HepG2 (cell line): Measurements from ENCODE around the gene CHST1. TPM values are rescaled to one million over a fixed set of nuclear protein-coding genes. Genes with fewer than 3 reads are reported as not detected.

ENCODE experiments used
- ATAC-seq: fragments of 200-7000 bp; cut with Tn5 transposase; 3 replicates; pipeline ENCODE4 v1.9.1; 2020; ENCODE audit warnings: mild to moderate bottlenecking, moderate library complexity
- BruUV-seq: library from RNA; stranded (reverse); fragments of 400-500 nt; replicated peaks from 2 replicates; lab custom pipeline; 2021; lab: Mats Ljungman, UMichigan
- CTCF ChIA-PET: fragments of 300-600 bp; formaldehyde crosslinking; extraction: SDS; loops from one replicate; lab custom pipeline; 2021; ENCODE audit warnings: low total read pairs, inconsistent platforms, low intra/inter-chr PET ratio; lab: Yijun Ruan, JAX
- POLR2A ChIA-PET: fragments of 350-600 bp; sonication (Branson Sonifier 250); formaldehyde crosslinking; loops from one replicate; lab custom pipeline; 2020; ENCODE audit warnings: antibody characterized with exemption, inconsistent platforms; lab: Yijun Ruan, JAX
- DNase-seq: peaks from one replicate; pipeline ENCODE4 v3.0.0-alpha.2; 2015; ENCODE audit warnings: low spot score
- FAIRE-seq: peaks from 3 replicates; lab custom pipeline; 2011; peaks lifted over from hg19 to GRCh38; lab: Jason Lieb, UNC
- H2AFZ ChIP-seq: one replicate; pipeline ENCODE4 v1.6.1; 2011; ENCODE audit warnings: low read length, inconsistent platforms
- H3K27ac ChIP-seq: fragments of 300-600 bp; 3 replicates; pipeline ENCODE4 v1.8.0; 2011; ENCODE audit warnings: mixed run types, mild to moderate bottlenecking, mixed read lengths, low read length, inconsistent platforms; ENCODE audit not compliant: insufficient read depth; ENCODE audit errors: extremely low read length
- H3K27me3 ChIP-seq, 2 experiments: fragments of 200-600 bp in 1 of 2; 2 replicates in 1 of 2; 3 replicates in 1 of 2; pipeline versions ENCODE4 v1.6.0 to v1.8.0; 2011; ENCODE audit warnings: low read length in 2 of 2, mild to moderate bottlenecking in 2 of 2, moderate library complexity in 2 of 2, inconsistent platforms in 1 of 2; ENCODE audit not compliant: insufficient read depth in 2 of 2, control insufficient read depth in 1 of 2
- H3K36me3 ChIP-seq, 2 experiments: fragments of 200-600 bp in 1 of 2; replicated peaks in 1 of 2; 2 replicates in 1 of 2; 3 replicates in 1 of 2; pipeline versions ENCODE4 v1.5.1 to v1.8.0; 2011; ENCODE audit warnings: low read length in 2 of 2, inconsistent platforms in 1 of 2; ENCODE audit not compliant: insufficient read depth in 2 of 2, control insufficient read depth in 1 of 2
- H3K4me1 ChIP-seq: 2 replicates; pipeline ENCODE4 v1.5.1; 2012; ENCODE audit warnings: low read length, inconsistent platforms; ENCODE audit not compliant: insufficient read depth
- H3K4me2 ChIP-seq: 2 replicates; pipeline ENCODE4 v1.6.0; 2011; ENCODE audit warnings: low read depth, low read length, inconsistent platforms
- H3K4me3 ChIP-seq, 3 experiments: fragments of 200-600 bp in 1 of 3; sonication (generic), shearing (Covaris generic) in 1 of 3; replicated peaks in 1 of 3; 2 replicates each; pipeline ENCODE4 v1.5.1; 2011 to 2016; ENCODE audit warnings: low read length in 3 of 3, inconsistent platforms in 2 of 3, low read depth in 2 of 3, mild to moderate bottlenecking in 2 of 3, control low read depth in 1 of 3, mixed read lengths in 1 of 3; ENCODE audit not compliant: insufficient read depth in 1 of 3
- H3K79me2 ChIP-seq: one replicate; pipeline ENCODE4 v1.6.1; 2011; ENCODE audit warnings: low read length, inconsistent platforms; ENCODE audit not compliant: insufficient read depth
- H3K9ac ChIP-seq: 2 replicates; pipeline ENCODE4 v1.6.0; 2011; ENCODE audit warnings: mild to moderate bottlenecking, low read depth, low read length, inconsistent platforms; ENCODE audit not compliant: insufficient read depth
- H3K9me3 ChIP-seq: 2 replicates; pipeline ENCODE4 v1.5.1; 2012; ENCODE audit warnings: mild to moderate bottlenecking, low read length
- H4K20me1 ChIP-seq: 2 replicates; pipeline ENCODE4 v1.6.0; 2011; ENCODE audit warnings: inconsistent platforms, mild to moderate bottlenecking, low read length, moderate library complexity; ENCODE audit not compliant: insufficient read depth
- FOXO1 ChIP-seq: sonication (generic); formaldehyde crosslinking; IDR thresholded peaks from 2 replicates; pipeline ENCODE4 v1.4.0; 2020; ENCODE audit warnings: missing genetic modification reagents
- JARID2 ChIP-seq: sonication (generic); formaldehyde crosslinking; IDR thresholded peaks from 2 replicates; pipeline ENCODE4 v1.8.1; 2023; ENCODE audit warnings: missing genetic modification reagents, inconsistent platforms; ENCODE audit not compliant: insufficient replicate concordance
- MAZ ChIP-seq, 2 experiments: sonication (generic) in 1 of 2; formaldehyde crosslinking in 1 of 2; IDR thresholded peaks; 2 replicates each; pipeline versions ENCODE4 v1.5.0 to v1.6.1; 2012 to 2020; ENCODE audit warnings: low read depth in 2 of 2, mild to moderate bottlenecking in 2 of 2, borderline replicate concordance in 1 of 2, improper control_type of control experiment in 1 of 2, low read length in 1 of 2, missing genetic modification reagents in 1 of 2, moderate library complexity in 1 of 2
- MED8 ChIP-seq: sonication (generic); formaldehyde crosslinking; IDR thresholded peaks from 2 replicates; pipeline ENCODE4 v1.8.1; 2023; ENCODE audit warnings: mild to moderate bottlenecking, missing genetic modification reagents; ENCODE audit not compliant: insufficient replicate concordance
- RAD21 ChIP-seq: fragments of 450-650 bp; formaldehyde crosslinking; IDR thresholded peaks from 2 replicates; pipeline ENCODE4 v1.5.0; 2020; ENCODE audit warnings: mild to moderate bottlenecking
- SALL1 ChIP-seq: sonication (generic); formaldehyde crosslinking; IDR thresholded peaks from 2 replicates; pipeline ENCODE4 v1.8.0; 2022; ENCODE audit warnings: mild to moderate bottlenecking, missing genetic modification reagents
- SMC3 ChIP-seq: IDR thresholded peaks from 2 replicates; pipeline ENCODE4 v1.6.1; 2011; ENCODE audit warnings: low read length, improper control_type of control experiment
- TARDBP ChIP-seq: sonication (generic); formaldehyde crosslinking; IDR thresholded peaks from 2 replicates; pipeline ENCODE4 v1.8.0; 2022; ENCODE audit warnings: mild to moderate bottlenecking, missing genetic modification reagents
- TP53 ChIP-seq: sonication (generic); formaldehyde crosslinking; conservative IDR thresholded peaks from 2 replicates; pipeline ENCODE4 v1.4.0; 2020; ENCODE audit warnings: missing genetic modification reagents
- XRCC5 ChIP-seq: fragments of 200-400 bp; formaldehyde crosslinking; optimal IDR thresholded peaks from 2 replicates; pipeline ENCODE3; 2017; ENCODE audit warnings: mild to moderate bottlenecking, low read length
- ZNF572 ChIP-seq: sonication (generic); formaldehyde crosslinking; IDR thresholded peaks from 2 replicates; pipeline ENCODE4 v1.5.1; 2020; ENCODE audit warnings: mild to moderate bottlenecking, missing genetic modification reagents
- WGBS: methylation state at CpG from one replicate; pipeline ENCODE4 v1.1.6; 2017; ENCODE audit warnings: low lambda C conversion rate; 5-methylcytosine and 5-hydroxymethylcytosine counted together
- in situ Hi-C: cut with HindIII; loops from 2 replicates; pipeline ENCODE4 v1.10.0; 2017; ENCODE audit warnings: low pct_unique_long_range_greater_than_20kb; ENCODE audit not compliant: extremely low pct_ligation_motif_present
- intact Hi-C: fragments of 100-400 bp; cut with micrococcal nuclease; formaldehyde crosslinking; loops from one replicate; pipeline ENCODE4 v1.10.0; 2022; ENCODE audit not compliant: unreplicated experiment
- polyA plus RNA-seq, 8 experiments: library from polyadenylated mRNA; depleted of rRNA in 3 of 8; stranded (reverse) in 7 of 8; unstranded in 1 of 8; fragments of >200 nt; fragmentation: Illumina TruSeq in 4 of 8; extraction: Trizol in 4 of 8; gene quantifications; 2 replicates each; pipeline versions ENCODE4 v1.2.1 to v1.2.3, GENCODE V29; 2011 to 2016; ENCODE audit warnings: low read depth in 4 of 8, missing spikeins in 1 of 8, mixed read lengths in 1 of 8; ENCODE audit not compliant: insufficient read depth in 1 of 8
- total RNA-seq, 5 experiments: library from RNA; depleted of rRNA; stranded (reverse); fragments of >200 nt; fragmentation: Illumina TruSeq; extraction: Trizol; gene quantifications; 2 replicates each; pipeline ENCODE4 v1.2.3, GENCODE V29; 2016; ENCODE audit warnings: low read depth in 1 of 5
- TF ChIP-seq, protein P1 (sequence below): sonication (generic); formaldehyde crosslinking; conservative IDR thresholded peaks from 2 replicates; pipeline ENCODE4 v1.8.0; 2022; ENCODE audit warnings: mild to moderate bottlenecking, moderate library complexity, missing genetic modification reagents
- TF ChIP-seq, protein P2 (sequence below): sonication (generic); formaldehyde crosslinking; IDR thresholded peaks from 2 replicates; pipeline ENCODE4 v1.5.1; 2020; ENCODE audit warnings: mild to moderate bottlenecking, missing genetic modification reagents, moderate library complexity
- TF ChIP-seq, protein P3 (sequence below): sonication (generic); formaldehyde crosslinking; IDR thresholded peaks from 2 replicates; pipeline ENCODE4 v1.5.0; 2020; ENCODE audit warnings: mild to moderate bottlenecking, missing genetic modification reagents, moderate library complexity
- TF ChIP-seq, protein P4 (sequence below): sonication (generic); formaldehyde crosslinking; IDR thresholded peaks from 2 replicates; pipeline ENCODE4 v1.8.0; 2022; ENCODE audit warnings: missing genetic modification reagents, mild to moderate bottlenecking, borderline replicate concordance

Gene CHST1
- total and polyA plus RNA-seq, 2 of the 13 experiments (the other 11 are each of a cell fraction or from before 2014, with no cell fraction given) = not detected

DNA sequence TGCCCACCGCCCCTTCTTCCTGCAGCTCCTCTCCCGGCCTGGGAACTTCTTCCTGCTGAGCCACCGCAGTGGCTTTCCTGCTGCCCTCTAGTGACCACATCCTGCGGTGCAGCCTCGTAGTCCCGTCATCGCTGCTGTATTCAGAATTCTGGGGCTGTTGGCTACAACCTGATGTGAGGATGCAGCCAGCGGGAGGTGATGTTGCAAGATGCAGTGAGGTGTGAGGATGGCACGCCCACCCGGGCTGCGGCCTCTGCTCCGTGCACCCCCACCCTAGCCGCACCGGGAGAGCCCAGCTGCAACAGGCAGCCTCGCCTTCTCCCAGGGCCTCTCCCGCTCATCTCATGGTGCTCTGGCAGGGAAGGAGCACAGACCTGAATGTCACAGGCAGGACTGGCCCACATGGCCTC is 10.1 kb downstream of the CHST1 start:
- intact Hi-C loops = loop anchor here (1.0 kb wide), 1 partner anchor 284 kb away; no protein-coding TSS in a partner anchor
- Histone ChIP-seq H3K27ac (no peak overlapping the region), H3K9ac (no peak overlapping the region)
- TF ChIP-seq JARID2 (CRISPR knock-in tag) (no peak), SMC3 (peak; percentile 81), RAD21 (peak; percentile 64), SALL1 (peak; percentile 22; the same call in 1 of the 2 replicates), MED8 (CRISPR knock-in tag) (no peak), XRCC5 (peak; percentile 69), TARDBP (CRISPR knock-in tag) (no peak), MAZ (IDR thresholded peaks at IDR 0.05; ENCODE audit: borderline replicate concordance, low read depth, low read length) (no peak), MAZ (CRISPR knock-in tag; IDR thresholded peaks at IDR 0.05; ENCODE audit: low read depth) (no peak), FOXO1 (CRISPR knock-in tag) (0 out of 2 replicates have a peak, but pooled peaks have one; percentile 25), ZNF572 (peak; percentile 33; the same call in 1 of the 2 replicates), TP53 (CRISPR knock-in tag) (no peak)
- TF ChIP-seq, protein P1, sequence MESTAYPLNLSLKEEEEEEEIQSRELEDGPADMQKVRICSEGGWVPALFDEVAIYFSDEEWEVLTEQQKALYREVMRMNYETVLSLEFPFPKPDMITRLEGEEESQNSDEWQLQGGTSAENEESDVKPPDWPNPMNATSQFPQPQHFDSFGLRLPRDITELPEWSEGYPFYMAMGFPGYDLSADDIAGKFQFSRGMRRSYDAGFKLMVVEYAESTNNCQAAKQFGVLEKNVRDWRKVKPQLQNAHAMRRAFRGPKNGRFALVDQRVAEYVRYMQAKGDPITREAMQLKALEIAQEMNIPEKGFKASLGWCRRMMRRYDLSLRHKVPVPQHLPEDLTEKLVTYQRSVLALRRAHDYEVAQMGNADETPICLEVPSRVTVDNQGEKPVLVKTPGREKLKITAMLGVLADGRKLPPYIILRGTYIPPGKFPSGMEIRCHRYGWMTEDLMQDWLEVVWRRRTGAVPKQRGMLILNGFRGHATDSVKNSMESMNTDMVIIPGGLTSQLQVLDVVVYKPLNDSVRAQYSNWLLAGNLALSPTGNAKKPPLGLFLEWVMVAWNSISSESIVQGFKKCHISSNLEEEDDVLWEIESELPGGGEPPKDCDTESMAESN (CRISPR knock-in tag) = 0 out of 2 replicates have a peak, but pooled peaks have one; percentile 3
- TF ChIP-seq, protein P2, sequence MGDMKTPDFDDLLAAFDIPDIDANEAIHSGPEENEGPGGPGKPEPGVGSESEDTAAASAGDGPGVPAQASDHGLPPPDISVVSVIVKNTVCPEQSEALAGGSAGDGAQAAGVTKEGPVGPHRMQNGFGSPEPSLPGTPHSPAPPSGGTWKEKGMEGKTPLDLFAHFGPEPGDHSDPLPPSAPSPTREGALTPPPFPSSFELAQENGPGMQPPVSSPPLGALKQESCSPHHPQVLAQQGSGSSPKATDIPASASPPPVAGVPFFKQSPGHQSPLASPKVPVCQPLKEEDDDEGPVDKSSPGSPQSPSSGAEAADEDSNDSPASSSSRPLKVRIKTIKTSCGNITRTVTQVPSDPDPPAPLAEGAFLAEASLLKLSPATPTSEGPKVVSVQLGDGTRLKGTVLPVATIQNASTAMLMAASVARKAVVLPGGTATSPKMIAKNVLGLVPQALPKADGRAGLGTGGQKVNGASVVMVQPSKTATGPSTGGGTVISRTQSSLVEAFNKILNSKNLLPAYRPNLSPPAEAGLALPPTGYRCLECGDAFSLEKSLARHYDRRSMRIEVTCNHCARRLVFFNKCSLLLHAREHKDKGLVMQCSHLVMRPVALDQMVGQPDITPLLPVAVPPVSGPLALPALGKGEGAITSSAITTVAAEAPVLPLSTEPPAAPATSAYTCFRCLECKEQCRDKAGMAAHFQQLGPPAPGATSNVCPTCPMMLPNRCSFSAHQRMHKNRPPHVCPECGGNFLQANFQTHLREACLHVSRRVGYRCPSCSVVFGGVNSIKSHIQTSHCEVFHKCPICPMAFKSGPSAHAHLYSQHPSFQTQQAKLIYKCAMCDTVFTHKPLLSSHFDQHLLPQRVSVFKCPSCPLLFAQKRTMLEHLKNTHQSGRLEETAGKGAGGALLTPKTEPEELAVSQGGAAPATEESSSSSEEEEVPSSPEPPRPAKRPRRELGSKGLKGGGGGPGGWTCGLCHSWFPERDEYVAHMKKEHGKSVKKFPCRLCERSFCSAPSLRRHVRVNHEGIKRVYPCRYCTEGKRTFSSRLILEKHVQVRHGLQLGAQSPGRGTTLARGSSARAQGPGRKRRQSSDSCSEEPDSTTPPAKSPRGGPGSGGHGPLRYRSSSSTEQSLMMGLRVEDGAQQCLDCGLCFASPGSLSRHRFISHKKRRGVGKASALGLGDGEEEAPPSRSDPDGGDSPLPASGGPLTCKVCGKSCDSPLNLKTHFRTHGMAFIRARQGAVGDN (CRISPR knock-in tag) = peak; percentile 36; the same call in 1 of the 2 replicates
- TF ChIP-seq, protein P3, sequence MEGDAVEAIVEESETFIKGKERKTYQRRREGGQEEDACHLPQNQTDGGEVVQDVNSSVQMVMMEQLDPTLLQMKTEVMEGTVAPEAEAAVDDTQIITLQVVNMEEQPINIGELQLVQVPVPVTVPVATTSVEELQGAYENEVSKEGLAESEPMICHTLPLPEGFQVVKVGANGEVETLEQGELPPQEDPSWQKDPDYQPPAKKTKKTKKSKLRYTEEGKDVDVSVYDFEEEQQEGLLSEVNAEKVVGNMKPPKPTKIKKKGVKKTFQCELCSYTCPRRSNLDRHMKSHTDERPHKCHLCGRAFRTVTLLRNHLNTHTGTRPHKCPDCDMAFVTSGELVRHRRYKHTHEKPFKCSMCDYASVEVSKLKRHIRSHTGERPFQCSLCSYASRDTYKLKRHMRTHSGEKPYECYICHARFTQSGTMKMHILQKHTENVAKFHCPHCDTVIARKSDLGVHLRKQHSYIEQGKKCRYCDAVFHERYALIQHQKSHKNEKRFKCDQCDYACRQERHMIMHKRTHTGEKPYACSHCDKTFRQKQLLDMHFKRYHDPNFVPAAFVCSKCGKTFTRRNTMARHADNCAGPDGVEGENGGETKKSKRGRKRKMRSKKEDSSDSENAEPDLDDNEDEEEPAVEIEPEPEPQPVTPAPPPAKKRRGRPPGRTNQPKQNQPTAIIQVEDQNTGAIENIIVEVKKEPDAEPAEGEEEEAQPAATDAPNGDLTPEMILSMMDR = peak; percentile 93
- TF ChIP-seq, protein P4, sequence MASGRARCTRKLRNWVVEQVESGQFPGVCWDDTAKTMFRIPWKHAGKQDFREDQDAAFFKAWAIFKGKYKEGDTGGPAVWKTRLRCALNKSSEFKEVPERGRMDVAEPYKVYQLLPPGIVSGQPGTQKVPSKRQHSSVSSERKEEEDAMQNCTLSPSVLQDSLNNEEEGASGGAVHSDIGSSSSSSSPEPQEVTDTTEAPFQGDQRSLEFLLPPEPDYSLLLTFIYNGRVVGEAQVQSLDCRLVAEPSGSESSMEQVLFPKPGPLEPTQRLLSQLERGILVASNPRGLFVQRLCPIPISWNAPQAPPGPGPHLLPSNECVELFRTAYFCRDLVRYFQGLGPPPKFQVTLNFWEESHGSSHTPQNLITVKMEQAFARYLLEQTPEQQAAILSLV (CRISPR knock-in tag) = peak; percentile 48; the same call in 1 of the 2 replicates

More for the DNA sequence above, 10.1 kb downstream of the CHST1 start:
- Histone ChIP-seq H4K20me1 (no peaks in the 10 kb centered on the region), H3K4me3 (no peak overlapping the region), H3K4me2 (no peak overlapping the region), H2AFZ (no peak overlapping the region), H3K9me3 (no peaks in the 10 kb centered on the region), H3K4me1 (no peaks in the 10 kb centered on the region), H3K27me3 (peaks cover 8 to 59% of the 10 kb centered on the region in 2 experiments; a peak in 4 of 5 replicates), H3K79me2 (no peaks in the 10 kb centered on the region), H3K36me3 (no peaks in the 10 kb centered on the region)
- ChIA-PET CTCF (interaction anchor here (0.7 to 1.7 kb wide), 3 partner anchors 249 to 315 kb away, joined by 3 to 19 read pairs (median 5); no protein-coding TSS in a partner anchor), POLR2A (no interaction called here)
- WGBS = 9% methylated on average over 9 of the region's 16 CpGs
- in situ Hi-C loops = no loop called here
- FAIRE-seq (peak; percentile 44), ATAC-seq (peak; percentile 82), DNase-seq (peak; percentile 44)
- no TSS peak for BruUV-seq
